Neutrophil (primary cell): ENCODE results near the gene MCC.

ENCODE experiments used
- H3K27ac ChIP-seq: fragments of 200-600 bp; sonication (generic); 2 replicates; pipeline ENCODE4 v1.5.1; 2016; ENCODE audit warnings: mild to moderate bottlenecking, moderate library complexity
- H3K27me3 ChIP-seq: fragments of 200-600 bp; sonication (generic); 2 replicates; pipeline ENCODE4 v1.6.0; 2016; ENCODE audit warnings: mild to moderate bottlenecking
- H3K36me3 ChIP-seq: fragments of 200-600 bp; sonication (generic); 2 replicates; pipeline ENCODE4 v1.5.1; 2017
- H3K4me1 ChIP-seq, 2 experiments: fragments of 200-600 bp in 1 of 2; sonication (generic) in 1 of 2; 1 replicate in 1 of 2; 2 replicates in 1 of 2; pipeline versions ENCODE4 v1.5.1 to v1.6.1; 2013 to 2016; ENCODE audit warnings: low read depth in 1 of 2, low read length in 1 of 2, mild to moderate bottlenecking in 1 of 2, moderate library complexity in 1 of 2; ENCODE audit not compliant: control insufficient read depth in 1 of 2, insufficient read depth in 1 of 2
- H3K4me3 ChIP-seq, 2 experiments: fragments of 200-600 bp in 1 of 2; sonication (generic) in 1 of 2; 1 replicate in 1 of 2; 2 replicates in 1 of 2; pipeline ENCODE4 v1.5.1; 2013 to 2016; ENCODE audit warnings: low read depth in 1 of 2, low read length in 1 of 2, mild to moderate bottlenecking in 1 of 2, moderate library complexity in 1 of 2
- H3K9me3 ChIP-seq: fragments of 200-600 bp; sonication (generic); 2 replicates; pipeline ENCODE4 v1.5.1; 2016
- CTCF ChIP-seq: fragments of 200-600 bp; sonication (generic); IDR thresholded peaks from 2 replicates; pipeline ENCODE4 v1.5.1; 2016; ENCODE audit warnings: antibody characterized with exemption

The MCC gene

DNA sequence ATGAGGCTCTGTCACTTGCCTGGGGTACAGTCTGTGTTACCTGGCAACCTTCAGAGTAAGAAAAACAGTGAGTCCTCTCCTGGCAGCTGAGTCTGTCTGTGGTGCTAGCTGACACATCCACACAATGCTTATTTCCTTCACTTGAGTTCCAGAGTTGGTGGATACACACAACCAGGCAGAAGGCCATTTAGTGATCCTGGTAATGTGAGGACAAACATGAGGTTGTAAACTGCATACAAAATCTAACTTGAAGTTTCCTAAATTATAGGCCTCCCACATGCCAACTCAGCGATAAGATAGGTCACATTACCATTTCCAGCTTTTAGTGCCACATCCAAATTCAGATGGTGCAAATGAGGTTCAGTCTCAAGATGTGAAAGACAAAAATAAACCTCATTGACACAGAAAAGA lies 386.1 kb downstream of the MCC start:
- TF ChIP-seq CTCF = no peak
- Histone ChIP-seq H3K9me3 (no peaks in the 10 kb centered on the region), H3K4me1 (peaks cover 0 to 3% of the 10 kb centered on the region in 2 experiments), H3K36me3 (no peaks in the 10 kb centered on the region), H3K27me3 (peaks cover 23% of the 10 kb centered on the region), H3K4me3 (no peak overlapping the region), H3K27ac (no peak overlapping the region)

GRCh38 chr5:113100981-113101380 lies 387.3 kb downstream of the MCC start:
- Histone ChIP-seq H3K27ac (no peak overlapping the region), H3K27me3 (peaks cover 23% of the 10 kb centered on the region), H3K36me3 (no peaks in the 10 kb centered on the region), H3K4me3 (no peak overlapping the region), H3K9me3 (no peaks in the 10 kb centered on the region), H3K4me1 (peaks cover 0 to 3% of the 10 kb centered on the region in 2 experiments)
- TF ChIP-seq CTCF = no peak

DNA sequence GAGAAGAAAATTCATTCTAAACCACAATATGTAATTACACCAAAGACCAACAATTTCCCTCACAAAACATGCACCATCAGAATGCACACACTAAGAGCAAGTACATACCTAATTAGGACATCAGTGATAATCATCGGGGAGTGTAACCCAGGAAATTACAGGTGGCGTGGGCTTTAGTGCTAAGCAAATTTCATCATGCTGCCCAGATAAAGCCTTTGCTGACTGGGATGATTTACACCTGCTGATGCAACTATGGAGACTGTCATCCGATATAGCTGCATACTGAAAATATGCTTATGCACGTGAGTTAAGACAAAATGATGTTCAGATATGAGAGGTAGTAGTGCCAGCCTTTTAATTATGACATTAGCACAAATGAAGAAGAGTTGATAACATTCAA lies 388.4 kb downstream of the MCC start:
- Histone ChIP-seq H3K4me3 (no peak overlapping the region), H3K36me3 (no peaks in the 10 kb centered on the region), H3K4me1 (peaks cover 0 to 3% of the 10 kb centered on the region in 2 experiments), H3K9me3 (no peaks in the 10 kb centered on the region), H3K27ac (no peak overlapping the region), H3K27me3 (peaks cover 17% of the 10 kb centered on the region)
- no peak for TF ChIP-seq CTCF

DNA sequence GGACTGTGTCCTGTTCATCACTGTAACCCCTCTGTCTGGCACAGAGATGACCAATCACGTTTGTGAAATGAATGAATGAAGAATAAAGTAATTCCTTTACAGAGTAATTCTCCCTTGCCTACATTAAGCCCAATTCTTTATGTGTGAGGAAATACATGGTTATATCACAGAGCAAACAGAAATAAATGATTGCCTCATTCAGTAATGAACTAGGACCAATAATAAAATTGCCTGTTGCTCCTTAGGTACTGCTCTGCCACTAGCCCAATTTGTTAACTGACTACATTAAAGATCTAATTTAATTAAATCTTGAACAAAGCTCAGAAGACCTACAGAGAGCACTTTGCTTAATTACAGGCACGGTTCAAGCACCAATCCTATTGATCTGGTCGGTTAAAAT lies 389.9 kb downstream of the MCC start:
- Histone ChIP-seq H3K4me3 (no peak overlapping the region), H3K36me3 (no peaks in the 10 kb centered on the region), H3K27me3 (peaks cover 21% of the 10 kb centered on the region), H3K27ac (no peak overlapping the region), H3K9me3 (no peaks in the 10 kb centered on the region), H3K4me1 (peaks cover 0 to 3% of the 10 kb centered on the region in 2 experiments)
- TF ChIP-seq CTCF = no peak

- Histone ChIP-seq H3K4me3 (no peak overlapping the region), H3K27ac (no peak overlapping the region), H3K36me3 (no peaks in the 10 kb centered on the region), H3K4me1 (no peaks in the 10 kb centered on the region), H3K27me3 (peaks cover 21% of the 10 kb centered on the region), H3K9me3 (no peaks in the 10 kb centered on the region)
- TF ChIP-seq CTCF = no peak
Measured at GRCh38 chr5:113095831-113096230, 392.4 kb downstream of the MCC start.

- Histone ChIP-seq H3K4me1 (no peaks in the 10 kb centered on the region), H3K27ac (no peak overlapping the region), H3K36me3 (no peaks in the 10 kb centered on the region), H3K27me3 (peaks cover 20% of the 10 kb centered on the region), H3K9me3 (no peaks in the 10 kb centered on the region), H3K4me3 (no peak overlapping the region)
- no peak for TF ChIP-seq CTCF
Measured at GRCh38 chr5:113093558-113093957, 394.7 kb downstream of the MCC start.
